UCSD-AML1 (cell line): ENCODE data around the gene CYP2D6.
"Not testable (repeated sequence)": the region's sequence is repeated elsewhere in the genome, so short reads cannot be mapped to it uniquely, and the experiment has no call there.

Experiments
- DNase-seq: peaks from one replicate; lab custom pipeline; 2025; ENCODE audit not compliant: unreplicated experiment; lab: John Stamatoyannopoulos, UW

CYP2D6 gene

GRCh38 chr22:42134100-42135020 lies 3.8 kb upstream of the CYP2D6 start:
- no peak for DNase-seq

GRCh38 chr22:42132457-42132856 lies 1.8 kb upstream of the CYP2D6 start:
- no peak for DNase-seq

- no peak for DNase-seq
These were observed 952 bp upstream of the CYP2D6 start for GRCh38 chr22:42131562-42131961.

GRCh38 chr22:42130182-42130581 lies 428 bp downstream of the CYP2D6 start:
- not testable (repeated sequence) for DNase-seq

- DNase-seq: not testable (repeated sequence)
These were observed 1.6 kb downstream of the CYP2D6 start for GRCh38 chr22:42128776-42129694.

GRCh38 chr22:42128007-42128406 lies 2.6 kb downstream of the CYP2D6 start:
- not testable (repeated sequence) for DNase-seq

GRCh38 chr22:42127606-42128005 lies 3.0 kb downstream of the CYP2D6 start:
- DNase-seq: no peak

- not testable (repeated sequence) for DNase-seq
These were observed 7.1 kb downstream of the CYP2D6 start for GRCh38 chr22:42123529-42123928.

- not testable (repeated sequence) for DNase-seq
These were observed 10.2 kb downstream of the CYP2D6 start for GRCh38 chr22:42120231-42121021.

- DNase-seq: no peak
These were observed 13.7 kb downstream of the CYP2D6 start for GRCh38 chr22:42116848-42117424.

- DNase-seq: peak; percentile 39
These were observed 15.2 kb downstream of the CYP2D6 start for GRCh38 chr22:42115420-42115830.

- no peak for DNase-seq
These were observed 15.9 kb downstream of the CYP2D6 start for GRCh38 chr22:42114721-42115120.

GRCh38 chr22:42112793-42113192 lies 17.8 kb downstream of the CYP2D6 start:
- DNase-seq: not testable (repeated sequence)

- no peak for DNase-seq
These were observed 18.8 kb downstream of the CYP2D6 start for GRCh38 chr22:42111798-42112197.

- no peak for DNase-seq
These were observed 21.8 kb downstream of the CYP2D6 start for GRCh38 chr22:42108848-42109247.

GRCh38 chr22:42104332-42104860 lies 26.2 kb downstream of the CYP2D6 start:
- DNase-seq: not testable (repeated sequence)

GRCh38 chr22:42101199-42101598 lies 29.4 kb downstream of the CYP2D6 start:
- DNase-seq: no peak

GRCh38 chr22:42091455-42091782 lies 39.2 kb downstream of the CYP2D6 start:
- no peak for DNase-seq

GRCh38 chr22:42090596-42091454 lies 39.8 kb downstream of the CYP2D6 start, which contains the start of gene NDUFA6:
NDUFA6 (minus strand) TSS chr22:42090772; CDS start chr22:42090744, 28 bp downstream.
- peak; percentile 99 for DNase-seq
